HG03378 (cell line): ENCODE data around the gene NR2F1-AS1.

Source experiments
- ATAC-seq: cut with Tn5 transposase; IDR thresholded peaks from one replicate; pipeline ENCODE4 v1.9.1; 2021; ENCODE audit warnings: mild to moderate bottlenecking, moderate library complexity; ENCODE audit not compliant: unreplicated experiment

NR2F1-AS1 gene

DNA sequence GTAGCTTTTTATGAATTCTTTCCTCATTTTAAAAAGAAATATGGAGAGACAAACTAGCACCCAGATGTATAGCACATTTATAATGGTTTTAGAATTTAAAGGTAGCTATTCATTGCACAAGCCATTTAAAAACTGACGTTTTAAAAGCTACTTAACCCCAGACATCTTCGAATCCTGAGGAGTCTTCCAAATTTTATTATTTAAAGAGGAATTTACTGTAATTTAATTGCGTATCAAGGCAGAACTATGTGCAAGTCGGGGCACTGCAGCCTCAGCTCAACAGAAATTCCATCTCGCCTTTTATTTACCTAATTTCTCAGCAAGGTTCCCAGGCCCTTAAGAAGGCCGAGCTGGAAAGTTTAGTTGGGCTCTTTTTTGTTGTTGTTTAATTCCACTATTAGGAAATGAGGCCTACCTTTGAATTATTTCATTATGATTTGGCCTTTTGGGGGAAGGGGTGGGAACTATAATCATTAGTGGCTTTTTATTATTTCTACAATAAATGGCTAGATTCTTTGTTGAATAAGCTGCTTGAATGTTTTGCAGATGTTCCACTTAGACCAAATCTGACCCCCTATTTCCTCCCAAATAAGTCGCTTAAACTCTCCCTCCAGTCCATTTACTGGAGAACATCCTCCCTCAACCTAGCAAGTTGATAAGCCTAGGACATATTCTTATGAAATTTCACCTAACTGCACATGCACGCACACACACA, 22.2 kb upstream of the NR2F1-AS1 start:
- no peak for ATAC-seq

DNA sequence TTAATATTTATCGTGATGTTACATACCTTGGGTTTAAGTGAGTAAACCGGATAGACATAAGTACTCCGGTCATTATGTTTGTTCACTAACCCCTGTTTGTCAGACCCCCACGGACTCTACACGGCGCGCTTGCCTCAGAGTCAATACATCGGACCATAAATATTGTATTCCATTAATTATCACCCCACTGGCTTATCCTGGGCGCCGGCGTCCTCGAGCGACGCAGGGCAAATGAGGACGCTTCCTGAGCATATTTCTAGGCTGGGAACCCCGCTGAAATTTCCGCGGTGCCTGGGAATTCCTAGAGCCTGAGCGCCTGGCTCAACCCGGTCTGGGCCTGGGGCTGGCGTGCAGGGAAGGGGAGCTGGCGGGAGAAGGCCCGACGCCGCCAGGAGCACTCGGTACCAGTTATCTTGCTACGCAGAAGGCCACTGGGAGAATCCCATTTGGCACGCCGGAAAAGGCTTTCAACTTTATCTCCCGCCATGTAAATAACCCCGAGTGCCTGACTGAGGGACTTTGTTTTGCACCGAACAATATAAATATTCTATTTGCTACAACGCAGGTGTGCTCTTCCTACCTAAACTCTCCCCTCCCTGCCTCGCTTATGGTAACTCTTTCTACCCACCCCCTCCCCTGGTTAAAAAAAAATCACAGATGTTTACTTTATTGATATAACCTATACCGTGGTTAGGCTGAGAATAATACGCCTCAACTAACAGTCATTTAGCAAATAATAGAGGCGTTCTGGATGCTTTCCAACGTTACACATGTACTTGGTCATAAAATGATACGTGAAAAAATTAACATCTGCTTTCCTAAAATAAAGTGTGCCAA, 21.4 kb upstream of the NR2F1-AS1 start:
- no peak for ATAC-seq

DNA sequence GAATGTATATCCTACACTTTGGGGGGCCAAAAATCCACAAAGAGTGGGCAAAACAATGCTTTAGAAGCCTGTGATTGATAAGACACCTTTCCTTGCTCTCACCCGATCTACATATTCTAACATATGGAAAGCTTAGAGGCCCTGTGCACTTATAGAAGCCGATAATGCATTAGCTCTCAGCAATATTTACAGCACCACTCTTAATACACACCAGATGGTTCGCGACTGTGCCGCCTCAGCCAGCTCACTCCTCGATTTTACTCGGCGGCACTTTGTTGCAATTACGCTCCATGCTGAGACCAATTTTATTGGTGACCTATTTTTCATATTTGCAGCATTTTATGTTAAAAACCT, 20.8 kb upstream of the NR2F1-AS1 start:
- ATAC-seq, result no peak

DNA sequence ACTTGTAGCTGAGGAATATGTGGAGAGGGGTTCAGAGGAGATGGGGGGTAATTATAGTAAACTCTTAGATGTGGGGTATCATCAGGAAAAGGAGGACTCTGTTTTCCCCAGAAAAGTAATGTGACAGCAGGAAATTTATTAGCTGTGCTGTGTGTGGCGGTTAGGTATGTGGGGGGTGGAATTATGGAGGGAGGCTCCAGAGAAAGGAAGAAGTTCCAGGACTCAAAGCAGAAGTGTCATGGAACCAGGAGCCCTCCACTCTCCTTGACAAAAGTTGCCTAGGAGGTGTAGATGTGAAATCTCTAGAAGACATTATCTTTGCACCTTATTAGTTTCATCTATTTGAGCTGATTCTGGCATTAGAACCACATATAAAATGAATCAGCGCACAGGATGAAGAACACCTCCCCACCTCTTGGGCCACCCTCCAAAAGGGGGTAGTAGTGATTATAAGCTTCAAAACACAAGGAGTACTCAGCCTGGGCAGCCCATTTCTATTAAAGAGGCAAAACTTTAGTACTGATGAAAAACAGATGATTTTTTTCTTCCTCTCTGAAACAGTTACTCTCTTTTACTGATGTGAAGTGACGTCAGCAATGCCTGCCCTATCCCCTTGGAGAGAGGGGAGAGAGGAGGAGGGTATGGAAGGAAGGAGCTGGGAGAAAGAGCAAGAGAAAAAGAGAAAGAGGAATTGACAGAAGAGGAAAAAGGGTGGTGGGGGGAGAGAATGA, 20.2 kb upstream of the NR2F1-AS1 start:
- ATAC-seq, result no peak

DNA sequence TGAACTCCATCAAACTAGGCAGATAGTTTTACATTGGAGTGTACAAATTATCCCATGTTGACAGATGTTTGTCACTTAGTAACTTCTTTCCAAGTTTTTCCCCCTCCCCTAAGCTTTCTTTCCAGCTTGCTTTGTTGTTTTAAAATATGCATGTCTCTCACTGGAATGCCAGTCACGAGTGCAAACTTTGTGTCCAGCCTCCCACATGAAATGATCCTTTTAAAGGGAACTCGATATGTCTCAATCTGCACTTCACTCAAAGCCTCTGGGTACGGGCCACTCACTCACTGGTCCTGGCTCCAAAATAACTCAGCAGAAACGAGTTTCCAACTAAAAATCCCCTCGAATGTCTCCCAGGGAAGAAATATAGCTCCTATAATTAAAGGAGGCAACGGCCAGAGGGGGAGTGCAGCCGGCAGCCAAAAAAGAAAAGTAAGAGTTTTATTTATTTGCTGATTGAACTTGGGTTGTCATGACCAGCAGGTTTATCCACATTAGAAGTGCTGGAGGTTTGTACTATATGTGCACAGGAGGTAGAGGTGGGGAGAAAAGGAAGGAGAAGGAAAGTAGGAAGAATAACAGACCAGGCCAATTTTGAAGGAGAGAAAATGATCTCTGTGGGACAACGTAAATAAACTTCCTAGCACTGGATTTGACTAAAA, 19.5 kb upstream of the NR2F1-AS1 start:
- ATAC-seq, result no peak

DNA sequence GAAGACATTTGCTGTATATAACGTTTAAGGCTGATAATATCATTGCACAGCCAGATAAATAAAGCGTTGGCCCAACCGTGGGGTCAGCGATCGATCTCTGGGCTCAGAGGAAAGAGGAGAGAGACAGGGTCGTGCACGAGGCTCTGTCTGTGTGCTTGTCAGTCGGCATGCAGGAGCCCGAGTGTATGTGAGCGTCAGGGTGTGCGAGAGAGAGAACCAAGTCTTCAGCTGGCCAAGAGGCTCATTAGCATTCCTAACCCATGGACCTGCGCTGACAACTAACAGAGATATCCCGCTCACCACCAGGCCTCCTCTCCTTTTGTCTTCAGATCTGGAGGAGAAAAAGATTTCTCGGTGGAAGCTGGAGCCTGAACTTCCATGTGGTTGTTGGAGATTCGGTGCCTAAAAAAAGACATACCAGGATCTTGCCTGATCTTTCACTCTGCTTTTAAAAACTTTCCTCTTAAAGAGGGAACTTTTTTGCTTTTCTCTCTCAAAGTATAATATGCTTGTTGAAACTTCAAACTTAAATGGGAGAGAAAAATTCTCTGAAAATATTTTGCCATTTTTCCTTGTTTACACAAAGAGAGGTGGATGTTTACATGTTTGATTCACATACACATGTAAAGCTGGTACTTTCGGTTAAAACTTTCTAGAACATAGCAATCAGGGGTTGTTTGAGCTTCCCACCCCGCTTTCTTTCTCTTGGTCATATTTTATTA, 18.5 kb upstream of the NR2F1-AS1 start:
- ATAC-seq, result no peak

DNA sequence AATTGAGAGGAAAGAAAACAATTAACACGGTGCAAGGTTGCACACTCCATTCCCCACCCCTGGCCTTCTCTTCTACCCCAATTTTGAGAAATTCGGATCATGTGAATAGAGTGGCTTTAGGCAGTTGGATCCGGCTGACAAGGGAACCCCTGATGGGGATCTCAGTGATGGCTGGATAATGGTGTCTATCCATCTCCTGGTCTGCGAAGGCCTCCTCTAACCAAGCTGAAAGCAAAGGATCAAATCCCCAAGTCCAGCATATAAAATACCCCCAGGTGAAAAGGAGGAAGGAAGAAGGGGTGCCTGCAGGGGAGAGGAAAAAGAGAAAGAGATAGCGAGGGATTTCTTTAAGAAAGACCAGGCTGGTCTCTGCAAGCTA, 18.0 kb upstream of the NR2F1-AS1 start:
- ATAC-seq, result no peak

DNA sequence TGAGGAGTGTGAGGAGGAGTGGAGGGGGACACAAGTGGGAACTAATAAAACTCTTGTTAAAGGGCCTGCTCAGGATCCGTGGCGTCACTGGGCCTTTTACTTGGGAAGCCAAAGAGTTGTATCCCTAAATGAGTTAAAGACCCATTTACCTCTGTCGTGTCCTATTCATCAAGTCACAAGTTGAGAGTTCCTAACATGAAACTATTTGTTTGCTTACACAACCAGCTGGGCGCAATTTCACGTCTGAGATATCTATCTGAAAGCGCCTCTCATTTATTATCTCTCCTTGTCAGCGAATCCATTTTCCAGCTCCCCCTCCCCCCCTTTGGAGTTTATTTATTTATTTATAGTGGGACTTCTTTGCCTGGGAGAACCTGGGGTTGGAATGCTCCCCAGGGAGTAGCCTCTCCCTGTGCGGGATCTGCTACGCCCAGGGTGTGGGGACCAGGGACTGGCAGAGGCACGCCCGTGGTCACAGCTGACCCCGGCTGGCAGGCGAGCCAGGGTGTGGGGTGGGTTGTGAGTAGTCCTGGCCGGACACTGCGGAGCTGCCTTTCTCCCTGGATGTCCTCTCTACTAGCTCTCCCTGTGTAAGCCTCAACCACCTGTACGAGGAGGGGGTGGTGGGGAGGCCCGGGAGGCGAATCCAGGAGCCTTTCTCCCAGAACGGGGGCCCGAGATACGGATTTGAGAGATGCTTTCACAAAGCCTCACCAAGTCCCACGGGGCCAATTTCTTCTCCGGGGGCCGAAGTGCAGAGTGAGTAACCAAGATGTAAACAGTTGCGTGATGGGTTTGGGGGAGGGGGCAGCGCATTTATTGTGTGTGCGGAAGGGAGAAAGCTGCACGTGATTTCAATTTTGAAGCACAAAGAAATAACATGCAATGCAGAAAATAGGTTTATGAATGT, 17.3 kb upstream of the NR2F1-AS1 start:
- no peak for ATAC-seq

DNA sequence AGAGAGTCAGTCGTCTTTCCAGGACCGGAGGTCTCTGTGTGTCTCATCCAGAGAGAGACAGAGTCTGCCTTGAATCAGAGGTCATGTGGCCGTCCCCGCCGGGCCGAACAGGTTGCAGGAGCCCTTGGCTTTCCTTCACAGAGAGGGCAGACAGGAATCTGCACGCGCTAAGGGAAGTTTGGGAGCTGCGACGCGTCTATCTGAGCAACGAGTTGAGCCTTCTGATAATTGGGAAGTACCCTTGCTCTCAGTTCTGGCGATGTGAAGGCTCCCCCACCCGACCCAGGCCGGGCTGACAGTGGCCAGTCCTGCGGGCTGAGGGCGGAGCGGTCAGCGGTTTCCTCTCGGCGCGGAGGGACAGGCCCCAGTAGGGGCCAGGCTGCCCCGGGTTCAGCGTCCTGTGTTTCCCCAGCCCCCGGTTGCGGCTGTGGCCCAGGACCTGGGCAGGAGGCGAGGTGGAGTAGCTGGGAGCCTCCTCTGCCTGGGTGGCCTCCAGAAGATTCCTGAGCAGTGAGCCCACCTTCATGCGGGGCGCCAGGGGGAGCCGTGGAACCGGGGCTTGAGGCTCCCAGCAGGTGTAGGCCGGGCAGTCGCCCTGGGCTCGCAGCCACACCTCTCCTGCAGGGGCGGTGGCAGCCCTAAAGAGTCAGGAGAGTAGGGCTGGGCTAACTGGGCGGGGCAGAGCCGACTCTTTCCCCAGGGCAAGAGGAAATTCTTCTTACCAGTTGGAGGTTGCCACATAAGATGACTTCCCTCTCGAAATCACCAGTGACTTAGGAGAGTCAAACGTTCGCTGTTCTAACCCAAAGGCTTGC, 15.9 kb upstream of the NR2F1-AS1 start:
- no peak for ATAC-seq

DNA sequence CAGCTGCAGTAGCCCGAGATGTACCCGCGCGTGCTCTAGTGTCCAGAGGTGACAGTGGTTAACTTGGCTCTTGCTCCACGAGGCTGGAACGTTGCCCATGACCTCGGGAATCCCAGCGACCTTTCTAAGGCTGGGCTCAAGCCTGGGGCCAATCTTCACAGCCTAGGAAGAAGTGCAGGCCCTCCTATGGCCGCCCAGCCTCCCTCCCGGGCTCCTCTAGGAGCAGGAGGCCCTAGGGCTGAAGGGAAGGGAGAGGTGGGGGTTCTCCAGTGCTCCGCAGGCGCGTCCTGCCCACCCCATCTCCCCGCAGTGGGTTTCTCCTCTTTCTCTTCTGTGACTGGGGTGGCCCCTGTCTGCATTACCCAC, 15.3 kb upstream of the NR2F1-AS1 start:
- no peak for ATAC-seq

DNA sequence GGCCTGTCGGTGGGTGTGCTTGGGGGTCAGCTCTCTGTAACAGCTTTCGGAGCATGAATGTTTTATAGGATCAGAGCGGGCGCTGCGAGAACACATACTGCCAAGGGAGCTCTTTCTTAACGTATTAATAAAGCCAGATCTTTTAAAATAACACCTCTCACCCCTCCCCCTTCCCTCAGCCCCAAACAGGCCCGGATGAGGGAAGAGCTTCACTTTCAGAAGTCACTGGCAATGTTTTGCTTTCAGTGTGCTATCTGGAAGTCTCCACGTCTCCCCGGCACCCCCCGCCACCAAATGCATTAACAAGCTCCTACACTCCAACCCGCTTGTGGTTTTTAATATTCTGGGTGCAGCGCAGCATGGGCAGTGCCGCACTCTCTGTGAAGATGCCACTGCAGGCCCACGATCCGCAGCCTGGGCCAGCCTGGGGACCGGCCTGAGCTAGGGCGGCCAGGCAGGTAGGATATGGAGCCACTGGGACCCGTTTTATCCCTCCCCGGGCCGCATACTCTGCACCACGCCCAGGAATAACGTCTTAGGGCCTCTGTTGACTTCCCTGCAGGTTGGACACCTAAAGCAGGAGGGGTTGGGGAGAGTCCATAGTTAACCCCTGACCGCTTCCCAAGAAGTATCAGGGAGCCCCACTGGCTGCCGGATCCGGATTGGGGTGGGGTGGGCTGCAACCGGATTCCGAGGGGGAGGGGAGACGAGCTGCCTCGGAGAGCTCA, 14.6 kb upstream of the NR2F1-AS1 start:
- ATAC-seq, result no peak

DNA sequence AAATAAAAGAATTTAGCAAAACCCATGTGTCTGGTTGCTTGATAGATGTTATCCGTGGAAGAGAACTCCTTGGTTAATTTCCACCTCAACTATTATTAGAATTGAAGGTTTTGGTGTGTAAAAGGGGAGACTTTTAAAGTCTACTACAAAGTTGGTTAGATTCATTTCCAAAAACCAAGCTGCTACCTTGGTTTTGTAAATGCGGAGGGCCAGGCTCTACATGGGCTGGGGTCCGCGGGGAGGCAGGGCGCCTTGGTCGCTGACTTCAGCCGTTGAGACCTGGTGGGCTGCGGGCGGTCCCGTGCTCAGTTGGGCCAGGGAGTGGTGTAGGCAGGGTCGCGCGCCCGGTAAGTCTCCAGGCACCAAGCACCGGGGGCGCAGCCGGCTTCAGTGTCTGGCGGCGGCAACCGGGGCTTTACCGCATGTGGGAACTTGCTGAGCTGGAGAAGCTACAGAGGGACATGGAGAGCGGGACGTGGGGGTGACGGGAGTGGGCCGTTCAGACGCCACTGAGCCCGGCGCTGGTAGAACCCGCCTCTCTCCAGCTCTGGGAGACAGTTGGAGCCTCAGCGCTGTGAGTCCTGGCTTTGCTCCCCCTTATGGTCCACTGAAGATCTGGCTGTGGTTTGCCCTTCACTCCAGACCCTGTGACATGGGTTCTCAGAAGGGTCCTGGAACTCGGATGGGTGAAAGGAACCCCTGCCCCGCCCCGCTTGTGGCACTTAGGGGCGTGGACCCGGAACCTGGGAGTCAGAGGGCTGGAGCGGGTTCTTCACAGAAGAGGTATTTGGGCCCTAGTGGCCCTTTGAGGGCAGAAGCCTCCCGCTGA, 13.8 kb upstream of the NR2F1-AS1 start:
- ATAC-seq, result no peak

DNA sequence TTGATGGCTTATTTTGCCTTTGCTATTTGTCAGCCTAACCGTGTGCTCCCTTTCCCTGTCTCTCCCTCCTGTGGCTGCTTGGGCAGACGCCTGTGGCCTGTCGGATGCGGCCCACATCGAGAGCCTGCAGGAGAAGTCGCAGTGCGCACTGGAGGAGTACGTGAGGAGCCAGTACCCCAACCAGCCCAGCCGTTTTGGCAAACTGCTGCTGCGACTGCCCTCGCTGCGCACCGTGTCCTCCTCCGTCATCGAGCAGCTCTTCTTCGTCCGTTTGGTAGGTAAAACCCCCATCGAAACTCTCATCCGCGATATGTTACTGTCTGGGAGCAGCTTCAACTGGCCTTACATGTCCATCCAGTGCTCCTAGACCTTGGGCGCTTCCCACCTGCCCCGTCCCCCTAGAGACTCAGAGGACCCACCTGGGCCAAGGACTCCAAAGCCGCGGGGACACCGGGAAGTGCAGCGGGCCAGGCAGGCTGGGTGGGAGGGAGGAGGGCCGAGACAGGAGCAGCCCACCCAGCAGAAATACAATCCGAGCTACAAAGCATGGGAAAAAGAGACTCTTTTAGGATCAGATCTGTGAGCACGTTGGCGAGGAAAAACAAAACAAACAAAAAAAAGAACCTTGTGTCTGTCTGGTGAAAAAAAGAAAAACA, 12.6 kb upstream of the NR2F1-AS1 start:
- no peak for ATAC-seq

DNA sequence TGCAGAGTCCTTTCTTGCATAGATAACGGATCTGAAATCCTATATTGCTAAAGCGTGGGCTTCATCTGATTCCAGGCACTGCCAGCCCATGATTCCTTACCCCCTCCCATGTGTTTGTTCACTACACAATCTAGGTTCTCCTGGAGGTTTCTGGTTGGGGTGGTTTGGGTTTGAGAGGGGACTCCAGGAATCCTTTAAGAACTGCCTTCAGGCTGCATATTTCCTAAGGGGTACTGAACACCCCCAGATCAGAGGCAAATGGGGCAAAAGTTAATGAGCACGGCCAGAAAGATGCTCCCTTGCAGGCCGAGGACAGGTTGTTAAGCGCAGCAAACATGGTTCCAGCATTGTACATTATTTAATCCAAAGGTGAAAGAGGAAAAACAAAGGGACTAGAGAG, 11.9 kb upstream of the NR2F1-AS1 start:
- ATAC-seq, result no peak

DNA sequence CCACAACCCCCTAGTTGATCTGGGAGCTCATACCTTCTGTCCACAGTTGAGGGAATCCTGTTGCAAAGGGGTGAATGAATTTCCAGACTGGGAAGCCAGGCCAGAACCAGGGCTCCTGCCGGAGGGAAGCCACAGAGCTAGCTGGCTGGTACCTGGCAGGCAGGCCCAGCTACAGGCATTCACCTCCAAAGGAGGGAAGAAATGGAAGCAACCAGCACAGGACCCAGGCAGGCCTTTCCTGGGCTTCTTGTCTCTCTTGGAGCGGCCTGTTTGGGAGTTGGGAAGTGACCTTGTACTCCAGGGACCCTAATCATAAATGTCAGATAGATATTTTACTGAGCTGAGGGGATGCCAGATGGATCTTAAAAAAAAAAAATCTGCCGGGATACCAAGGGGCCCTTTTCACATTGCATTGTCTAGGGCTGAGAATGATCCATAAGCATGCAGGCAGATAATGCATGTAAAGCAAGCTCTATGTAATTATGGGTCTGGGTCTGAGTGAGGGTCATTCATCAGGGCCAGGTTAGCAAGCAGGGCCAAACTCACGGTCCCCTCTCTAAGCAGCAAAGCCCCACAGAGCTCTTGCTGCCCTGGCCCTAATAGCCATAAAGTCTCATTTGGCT, 10.4 kb upstream of the NR2F1-AS1 start:
- ATAC-seq, result no peak

DNA sequence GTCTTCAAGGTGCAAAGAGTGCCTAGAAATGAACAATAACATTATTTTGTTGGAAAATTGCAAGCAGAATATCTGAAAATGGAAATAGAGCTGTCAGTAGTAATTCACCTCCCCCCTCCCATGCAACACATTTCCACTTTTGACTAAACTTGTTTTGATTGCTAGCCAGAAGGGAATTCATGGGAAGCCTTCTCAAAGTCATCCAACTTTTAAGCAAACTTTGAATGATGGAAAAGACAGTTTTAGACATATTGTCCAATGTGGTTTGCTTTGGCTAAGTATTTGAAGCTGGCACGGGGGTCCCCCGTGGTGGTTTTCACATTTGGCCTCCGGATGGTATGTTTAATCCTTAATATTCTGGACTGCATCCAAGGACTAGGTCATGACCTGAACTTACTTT, 9.5 kb upstream of the NR2F1-AS1 start:
- ATAC-seq, result no peak
